Breast epithelium (tissue), 3 donors: ENCODE results near the gene HEBP1.

Source experiments
- CTCF ChIP-seq, 3 donors: fragments of 450-650 bp; IDR thresholded peaks; one replicate each; pipeline ENCODE4 v1.5.1; 2016 to 2017; ENCODE audit warnings: antibody characterized with exemption in 3 of 3, mild to moderate bottlenecking in 3 of 3, moderate library complexity in 3 of 3
- POLR2A ChIP-seq: fragments of 450-650 bp; IDR thresholded peaks from one replicate; pipeline ENCODE4 v1.6.1; 2016; ENCODE audit warnings: antibody characterized with exemption, mild to moderate bottlenecking, moderate library complexity
- POLR2AphosphoS5 ChIP-seq, 3 donors: sonication (generic); formaldehyde crosslinking; IDR thresholded peaks; one replicate each; pipeline ENCODE4 v1.6.1; 2017; ENCODE audit warnings: antibody characterized with exemption in 3 of 3

DNA sequence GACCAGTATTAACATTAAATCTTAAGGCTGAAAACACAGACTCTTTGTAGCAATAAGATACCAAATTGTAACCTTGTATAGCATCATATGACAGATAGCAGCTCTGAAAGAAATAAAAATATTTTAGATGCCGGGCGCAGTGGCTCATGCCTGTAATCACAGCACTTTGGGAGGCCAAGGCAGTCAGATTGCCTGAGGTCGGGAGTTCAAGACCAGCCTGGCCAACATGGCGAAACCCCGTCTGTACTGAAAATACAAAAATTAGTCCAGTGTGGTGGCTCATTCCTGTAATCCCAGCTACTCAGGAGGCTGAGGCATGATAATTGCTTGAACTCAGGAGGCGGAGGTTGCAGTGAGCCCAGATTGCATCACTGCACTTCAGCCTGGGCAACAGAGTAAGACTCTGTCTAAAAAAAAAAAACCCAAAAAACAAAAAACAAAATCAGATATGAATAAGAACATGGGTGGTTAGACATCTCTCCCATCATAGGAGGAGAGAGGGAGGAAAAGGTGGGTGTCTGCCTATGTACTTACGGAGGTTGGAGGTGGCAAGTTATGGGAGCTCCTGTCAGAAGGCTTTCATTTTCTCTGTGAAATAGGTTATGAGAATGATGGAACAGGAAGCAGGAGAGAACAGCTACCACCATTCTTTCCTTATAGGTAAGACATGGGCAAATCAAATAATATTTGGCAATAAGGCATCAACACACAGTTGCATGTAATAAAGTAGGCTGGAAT lies 7.6 kb upstream of the HEBP1 start:
- TF ChIP-seq CTCF (IDR thresholded peaks at IDR 0.05): no peak
- TF ChIP-seq POLR2AphosphoS5 (IDR thresholded peaks at IDR 0.05): no peak
- no peak for TF ChIP-seq POLR2A
